SH-SY5Y (cell line): ENCODE measurements around the gene IL17F.

Source experiments
- GATA2 ChIP-seq: IDR thresholded peaks from 2 replicates; pipeline ENCODE4 v1.6.1; 2011; ENCODE audit warnings: mild to moderate bottlenecking, low read depth, low read length
- GATA3 ChIP-seq: IDR thresholded peaks from 2 replicates; pipeline ENCODE4 v1.6.1; 2011; ENCODE audit warnings: low read depth, mild to moderate bottlenecking, low read length, moderate library complexity

DNA sequence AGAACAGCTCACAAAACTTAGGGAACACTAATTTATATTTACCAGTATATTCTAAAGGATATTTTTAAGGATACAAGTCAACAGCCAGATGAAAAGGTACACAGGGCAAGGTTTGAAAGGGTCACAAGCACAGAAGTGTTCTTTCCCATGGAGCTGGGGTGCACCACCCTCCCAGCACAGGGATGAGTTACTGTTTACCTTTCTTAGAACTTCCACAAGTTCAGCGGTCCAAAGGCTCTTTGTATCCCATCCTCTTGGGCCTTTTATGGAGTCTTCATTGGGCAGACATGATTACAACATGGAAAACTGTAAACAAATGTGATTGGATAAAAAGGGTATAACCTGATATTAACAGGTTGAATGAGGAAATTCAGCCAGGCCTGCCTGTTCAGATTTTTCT lies 1.1 kb upstream of the IL17F start:
- TF ChIP-seq GATA3: no peak
- TF ChIP-seq GATA2: no peak
